Measurements from ENCODE around the gene CCDC30.

- TF ChIP-seq CTCF (IDR thresholded peaks at IDR 0.05) (no peak), POLR2A (IDR thresholded peaks at IDR 0.05) (no peak)
Measured at GRCh38 chr1:42586016-42586415, 122.9 kb downstream of the CCDC30 start.
